H9 (cell line): ENCODE results near the gene KRTAP5-4. TPM values are rescaled to one million over a fixed set of nuclear protein-coding genes. Genes with fewer than 3 reads are reported as not detected.

ENCODE experiments used
- DNase-seq: peaks from one replicate; pipeline ENCODE4 v3.0.0-alpha.2; 2017
- H2AFZ ChIP-seq: one replicate; pipeline ENCODE4 v1.6.1; 2013; ENCODE audit warnings: mild to moderate bottlenecking, low read length, control low read depth, moderate library complexity
- H2AK5ac ChIP-seq: 2 replicates; pipeline ENCODE4 v1.6.1; 2013; ENCODE audit warnings: low read length, control low read depth, mixed read lengths; ENCODE audit not compliant: insufficient read length
- H2BK120ac ChIP-seq: one replicate; pipeline ENCODE4 v1.6.1; 2013; ENCODE audit warnings: low read depth, mild to moderate bottlenecking, low read length, control low read depth, inconsistent platforms; ENCODE audit not compliant: poor library complexity, severe bottlenecking
- H2BK12ac ChIP-seq: 2 replicates; pipeline ENCODE4 v1.6.1; 2013; ENCODE audit warnings: low read length, control low read depth, mixed read lengths, low read depth; ENCODE audit not compliant: insufficient read length
- H2BK15ac ChIP-seq: 2 replicates; pipeline ENCODE4 v1.6.1; 2013; ENCODE audit warnings: low read depth, low read length, control low read depth
- H2BK20ac ChIP-seq: one replicate; pipeline ENCODE4 v1.6.1; 2013; ENCODE audit warnings: low read depth, mild to moderate bottlenecking, low read length, control low read depth, inconsistent platforms; ENCODE audit not compliant: poor library complexity, severe bottlenecking
- H2BK5ac ChIP-seq: 2 replicates; pipeline ENCODE4 v1.6.1; 2013; ENCODE audit warnings: low read length, control low read depth, mixed read lengths; ENCODE audit not compliant: insufficient read length
- H3K14ac ChIP-seq: 2 replicates; pipeline ENCODE4 v1.6.1; 2013; ENCODE audit warnings: low read length, control low read depth; ENCODE audit not compliant: insufficient read depth
- H3K18ac ChIP-seq: 2 replicates; pipeline ENCODE4 v1.6.1; 2013; ENCODE audit warnings: low read depth, mild to moderate bottlenecking, mixed read lengths, low read length, control low read depth; ENCODE audit not compliant: insufficient read length
- H3K23ac ChIP-seq: 2 replicates; pipeline ENCODE4 v1.6.1; 2013; ENCODE audit warnings: low read length, control low read depth, mixed read lengths, low read depth; ENCODE audit not compliant: insufficient read length
- H3K23me2 ChIP-seq: 2 replicates; pipeline ENCODE4 v1.6.1; 2013; ENCODE audit warnings: low read depth, mild to moderate bottlenecking, mixed read lengths, low read length, control low read depth; ENCODE audit not compliant: insufficient read length, poor library complexity, severe bottlenecking
- H3K27ac ChIP-seq: 2 replicates; pipeline ENCODE4 v1.5.1; 2013; ENCODE audit warnings: low read length, control low read depth, mixed read lengths, low read depth; ENCODE audit not compliant: insufficient read length
- H3K27me3 ChIP-seq: 2 replicates; pipeline ENCODE4 v1.6.1; 2013; ENCODE audit warnings: low read length, control low read depth, inconsistent platforms; ENCODE audit not compliant: insufficient read depth
- H3K4ac ChIP-seq: 2 replicates; pipeline ENCODE4 v1.6.1; 2013; ENCODE audit warnings: low read depth, mild to moderate bottlenecking, control low read depth, inconsistent platforms, low read length, moderate library complexity
- H3K4me1 ChIP-seq: 2 replicates; pipeline ENCODE4 v1.6.1; 2013; ENCODE audit warnings: low read length, control low read depth, inconsistent platforms; ENCODE audit not compliant: insufficient read depth
- H3K4me2 ChIP-seq: 2 replicates; pipeline ENCODE4 v1.6.1; 2013; ENCODE audit warnings: low read length, control low read depth, mixed read lengths; ENCODE audit not compliant: insufficient read length, insufficient read depth
- H3K56ac ChIP-seq: 2 replicates; pipeline ENCODE4 v1.6.1; 2013; ENCODE audit warnings: low read depth, mild to moderate bottlenecking, mixed read lengths, low read length, control low read depth; ENCODE audit not compliant: insufficient read length
- H3K79me1 ChIP-seq: 2 replicates; pipeline ENCODE4 v1.6.1; 2013; ENCODE audit warnings: low read depth, mild to moderate bottlenecking, moderate library complexity, low read length, control low read depth, inconsistent platforms; ENCODE audit not compliant: insufficient read depth, poor library complexity, severe bottlenecking
- H3K79me2 ChIP-seq: 2 replicates; pipeline ENCODE4 v1.6.1; 2013; ENCODE audit warnings: low read length, control low read depth, inconsistent platforms; ENCODE audit not compliant: insufficient read depth
- H3K9ac ChIP-seq: 2 replicates; pipeline ENCODE4 v1.6.1; 2013; ENCODE audit warnings: low read length, control low read depth, mixed read lengths; ENCODE audit not compliant: insufficient read length; ENCODE audit errors: extremely low read depth
- H3K9me3 ChIP-seq: one replicate; pipeline ENCODE4 v1.6.1; 2013; ENCODE audit warnings: low read depth, low read length, inconsistent platforms; ENCODE audit not compliant: control insufficient read depth
- H3T11ph ChIP-seq: one replicate; pipeline ENCODE4 v1.6.1; 2013; ENCODE audit warnings: mild to moderate bottlenecking, low read length, control low read depth, inconsistent platforms
- H4K20me1 ChIP-seq: one replicate; pipeline ENCODE4 v1.6.1; 2013; ENCODE audit not compliant: control insufficient read depth, insufficient read length, insufficient read depth
- H4K5ac ChIP-seq: 2 replicates; pipeline ENCODE4 v1.6.1; 2013; ENCODE audit warnings: low read depth, mild to moderate bottlenecking, mixed read lengths, low read length, control low read depth; ENCODE audit not compliant: insufficient read length
- H4K8ac ChIP-seq: replicated peaks from 2 replicates; pipeline ENCODE4 v1.6.1; 2013; ENCODE audit warnings: low read length, control low read depth, mixed read lengths, low read depth; ENCODE audit not compliant: insufficient read length
- H4K91ac ChIP-seq: 2 replicates; pipeline ENCODE4 v1.6.1; 2013; ENCODE audit warnings: low read depth, mild to moderate bottlenecking, moderate library complexity, mixed read lengths, low read length, control low read depth; ENCODE audit not compliant: insufficient read length
- H3K27ac Mint-ChIP-seq, 3 experiments: 2 replicates in 2 of 3; 3 replicates in 1 of 3; pipeline ENCODE4 v1.8.0; 2020 to 2021; ENCODE audit warnings: mixed read lengths in 3 of 3, mild to moderate bottlenecking in 1 of 3, moderate library complexity in 1 of 3
- H3K27me3 Mint-ChIP-seq: 2 replicates; pipeline ENCODE4 v1.8.0; 2021; ENCODE audit warnings: low read depth, mild to moderate bottlenecking, moderate library complexity, mixed read lengths
- H3K36me3 Mint-ChIP-seq, 3 experiments: 2 replicates in 2 of 3; 3 replicates in 1 of 3; pipeline ENCODE4 v1.8.0; 2020 to 2021; ENCODE audit warnings: low read depth in 3 of 3, mixed read lengths in 3 of 3; ENCODE audit not compliant: insufficient read depth in 1 of 3
- H3K4me1 Mint-ChIP-seq, 2 experiments: 2 replicates each; pipeline ENCODE4 v1.8.0; 2020; ENCODE audit warnings: mixed read lengths in 2 of 2
- H3K4me3 Mint-ChIP-seq, 2 experiments: 2 replicates in 1 of 2; 3 replicates in 1 of 2; pipeline ENCODE4 v1.8.0; 2020 to 2021; ENCODE audit warnings: mild to moderate bottlenecking in 2 of 2, mixed read lengths in 2 of 2, moderate library complexity in 1 of 2
- H3K9me3 Mint-ChIP-seq, 2 experiments: 2 replicates in 1 of 2; 3 replicates in 1 of 2; pipeline ENCODE4 v1.8.0; 2020; ENCODE audit warnings: mild to moderate bottlenecking in 2 of 2, mixed read lengths in 2 of 2, moderate library complexity in 1 of 2
- CTCF ChIP-seq: fragments of 200-600 bp; sonication (generic); conservative IDR thresholded peaks from 3 replicates; pipeline ENCODE4 v1.8.0; 2021; ENCODE audit warnings: antibody characterized with exemption, mild to moderate bottlenecking
- WGBS: extraction: QIAGEN DNeasy Blood & Tissue Kit; methylation state at CpG from one replicate; pipeline ENCODE4 v1.1.7; 2013; ENCODE audit warnings: missing lambda C conversion rate, low lambda C conversion rate, mixed read lengths; ENCODE audit not compliant: insufficient read length; ENCODE audit errors: extremely low coverage; 5-methylcytosine and 5-hydroxymethylcytosine counted together
- total RNA-seq: library from RNA; stranded (reverse); gene quantifications from 2 replicates; pipeline ENCODE4 v1.2.1, GENCODE V29; 2021

KRTAP5-4 gene
- total RNA-seq, 1 experiment from 2014 or later = not detected

- H3K9me3 Mint-ChIP-seq = no peaks in the 10 kb centered on the region
Observed at GRCh38 chr11:1667121-1667850, 45.3 kb upstream of the KRTAP5-4 start.

More at GRCh38 chr11:1667121-1667850, 45.3 kb upstream of the KRTAP5-4 start:
- Mint-ChIP-seq H3K27me3 (peaks cover 49% of the 10 kb centered on the region), H3K4me1 (peaks cover 0 to 4% of the 10 kb centered on the region in 2 experiments; a peak in 2 of 4 replicates), H3K36me3 (no peaks in the 10 kb centered on the region), H3K4me3 (no peak overlapping the region), H3K27ac (no peak overlapping the region)
- H2AK5ac ChIP-seq = no peak overlapping the region
- no peak for TF ChIP-seq CTCF
- no peaks in the 10 kb centered on the region for H3K9me3 ChIP-seq
- no peak overlapping the region for H3K27ac ChIP-seq
- H3K4me1 ChIP-seq = no peaks in the 10 kb centered on the region
- no peak overlapping the region for H4K8ac ChIP-seq
- no peak overlapping the region for H3K56ac ChIP-seq
- H3K4ac ChIP-seq = no peak overlapping the region
- H3K23me2 ChIP-seq = no peaks in the 10 kb centered on the region
- WGBS = no CpG with 5 or more reads among the region's 24 CpGs
- H3K18ac ChIP-seq = no peak overlapping the region
- H2BK15ac ChIP-seq = no peak overlapping the region
- no peak overlapping the region for H4K91ac ChIP-seq
- no peaks in the 10 kb centered on the region for H3K27me3 ChIP-seq
- no peak overlapping the region for H2BK20ac ChIP-seq
- no peak overlapping the region for H4K5ac ChIP-seq
- H3K79me1 ChIP-seq = no peaks in the 10 kb centered on the region
- no peak overlapping the region for H3K23ac ChIP-seq
- H2BK120ac ChIP-seq = no peak overlapping the region
- no peak overlapping the region for H2BK12ac ChIP-seq
- H2AFZ ChIP-seq = no peak overlapping the region
- no peaks in the 10 kb centered on the region for H4K20me1 ChIP-seq
- no peak for DNase-seq
- no peak overlapping the region for H3T11ph ChIP-seq
- H2BK5ac ChIP-seq = no peak overlapping the region
- H3K4me2 ChIP-seq = no peak overlapping the region
- no peak overlapping the region for H3K9ac ChIP-seq
- H3K14ac ChIP-seq = no peak overlapping the region
- H3K79me2 ChIP-seq = no peaks in the 10 kb centered on the region
